GM12801 (cell line): Measurements from ENCODE around the gene LRRC70.

Source experiments
- TF ChIP-seq, protein P1 (sequence below): IDR thresholded peaks from one replicate; pipeline ENCODE4 v1.5.1; 2011; ENCODE audit warnings: control low read depth; ENCODE audit not compliant: insufficient read length; ENCODE audit errors: extremely low read depth

Gene LRRC70

DNA sequence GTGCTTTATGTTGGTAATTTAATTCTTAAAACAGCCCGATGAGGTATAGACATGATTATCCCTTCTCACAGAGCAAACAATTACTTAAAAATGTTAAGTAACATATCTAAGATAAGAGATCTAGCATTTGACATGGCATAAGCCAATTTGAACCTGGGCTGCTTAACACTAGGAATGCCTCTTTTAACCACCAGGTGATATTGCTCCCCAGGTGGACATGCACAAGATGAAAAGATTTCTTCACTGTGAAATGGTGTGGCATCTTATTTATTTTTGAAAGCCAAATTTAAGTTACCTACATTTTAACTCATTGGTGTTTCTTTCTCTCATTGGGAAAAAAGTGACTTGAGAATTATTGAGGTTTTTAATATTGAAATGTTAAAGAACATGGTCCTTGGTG lies 15.8 kb upstream of the LRRC70 start:
- TF ChIP-seq, protein P1, sequence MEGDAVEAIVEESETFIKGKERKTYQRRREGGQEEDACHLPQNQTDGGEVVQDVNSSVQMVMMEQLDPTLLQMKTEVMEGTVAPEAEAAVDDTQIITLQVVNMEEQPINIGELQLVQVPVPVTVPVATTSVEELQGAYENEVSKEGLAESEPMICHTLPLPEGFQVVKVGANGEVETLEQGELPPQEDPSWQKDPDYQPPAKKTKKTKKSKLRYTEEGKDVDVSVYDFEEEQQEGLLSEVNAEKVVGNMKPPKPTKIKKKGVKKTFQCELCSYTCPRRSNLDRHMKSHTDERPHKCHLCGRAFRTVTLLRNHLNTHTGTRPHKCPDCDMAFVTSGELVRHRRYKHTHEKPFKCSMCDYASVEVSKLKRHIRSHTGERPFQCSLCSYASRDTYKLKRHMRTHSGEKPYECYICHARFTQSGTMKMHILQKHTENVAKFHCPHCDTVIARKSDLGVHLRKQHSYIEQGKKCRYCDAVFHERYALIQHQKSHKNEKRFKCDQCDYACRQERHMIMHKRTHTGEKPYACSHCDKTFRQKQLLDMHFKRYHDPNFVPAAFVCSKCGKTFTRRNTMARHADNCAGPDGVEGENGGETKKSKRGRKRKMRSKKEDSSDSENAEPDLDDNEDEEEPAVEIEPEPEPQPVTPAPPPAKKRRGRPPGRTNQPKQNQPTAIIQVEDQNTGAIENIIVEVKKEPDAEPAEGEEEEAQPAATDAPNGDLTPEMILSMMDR: no peak

DNA sequence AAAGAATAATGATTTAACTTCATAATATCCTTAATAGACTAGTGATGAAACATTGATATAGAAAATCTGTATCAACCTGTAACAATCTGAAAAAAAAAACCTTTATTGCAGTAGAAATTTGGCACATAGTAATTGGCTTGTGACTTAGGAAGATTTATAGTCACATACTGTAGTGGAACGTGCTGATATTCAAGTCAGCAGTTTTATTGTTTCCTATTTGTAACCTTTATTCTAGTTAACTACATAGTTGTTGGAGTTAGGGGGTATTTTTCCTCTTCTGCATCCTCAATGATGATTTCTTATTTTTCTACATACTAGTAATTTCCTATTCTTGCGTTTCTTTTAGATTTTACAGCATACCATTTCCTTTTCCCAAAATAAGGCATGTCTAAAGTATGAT lies 14.5 kb upstream of the LRRC70 start:
- TF ChIP-seq, protein P1: no peak

DNA sequence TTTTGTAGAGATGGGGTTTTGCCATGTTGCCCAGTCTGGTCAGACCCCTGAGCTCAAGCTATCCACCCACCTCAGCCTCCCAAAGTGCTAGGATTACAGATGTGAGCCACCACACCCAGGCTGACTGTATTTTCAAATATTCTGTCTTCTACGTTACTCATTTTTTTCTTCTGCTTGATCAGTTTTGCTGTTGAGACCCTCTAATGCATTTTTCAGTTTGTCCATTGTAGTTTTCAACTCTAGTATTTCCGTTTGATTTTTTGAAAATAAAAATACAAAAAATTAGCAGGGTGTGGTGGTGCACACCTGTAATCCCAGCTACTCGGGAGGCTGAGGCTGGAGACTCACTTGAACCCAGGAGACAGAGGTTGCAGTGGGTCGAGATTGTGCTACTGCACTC lies 10.5 kb upstream of the LRRC70 start:
- TF ChIP-seq, protein P1: no peak

DNA sequence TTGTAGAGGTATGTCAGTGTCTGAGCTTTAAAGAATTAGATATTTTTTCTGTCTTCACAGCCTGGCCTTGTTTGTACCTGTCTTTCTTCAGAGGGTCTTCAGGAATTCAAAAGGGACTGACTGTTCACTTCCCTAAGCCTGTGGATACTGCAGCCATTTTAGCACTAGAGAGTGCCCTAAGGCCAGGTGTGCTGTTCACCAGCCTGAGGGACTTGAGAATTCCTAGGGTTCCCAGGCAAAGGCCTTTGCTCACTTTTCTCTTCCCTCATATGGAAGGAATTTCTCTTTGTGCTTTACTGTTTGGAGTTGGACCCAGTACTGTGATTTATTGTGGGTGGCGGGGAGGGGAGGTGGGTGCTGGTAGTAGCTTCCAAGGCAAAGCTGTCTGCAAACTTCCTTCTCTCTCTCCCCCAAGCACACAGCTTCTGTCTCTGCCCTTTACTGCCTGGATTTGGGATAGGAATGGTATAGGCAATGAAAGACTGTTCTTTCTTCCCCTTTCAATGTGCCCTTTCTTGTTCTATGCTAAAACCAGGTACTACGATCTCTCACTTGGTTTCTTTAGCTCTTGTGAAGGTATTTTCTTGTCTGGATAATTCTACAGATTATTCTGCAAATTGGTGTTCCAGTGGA lies 9.7 kb upstream of the LRRC70 start:
- TF ChIP-seq, protein P1: no peak

DNA sequence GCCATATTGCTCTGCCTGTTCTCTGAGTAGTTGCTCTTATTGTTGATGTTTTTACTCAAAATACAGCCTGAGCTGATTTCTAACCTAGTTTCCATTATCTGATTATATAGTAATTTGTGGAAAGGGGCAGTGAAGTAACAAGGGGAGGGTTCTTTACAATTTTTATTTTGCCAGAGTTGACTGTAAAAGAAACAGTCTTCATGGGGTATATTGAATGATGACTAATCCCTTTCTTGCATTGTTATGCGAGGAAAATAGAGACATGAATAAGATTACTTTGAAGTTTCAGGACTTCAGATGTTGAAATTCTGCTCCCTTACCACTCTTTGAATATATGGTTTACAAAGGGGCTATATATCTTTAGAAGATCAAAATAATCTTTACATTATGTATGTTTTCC lies 9.1 kb upstream of the LRRC70 start:
- TF ChIP-seq, protein P1: no peak

DNA sequence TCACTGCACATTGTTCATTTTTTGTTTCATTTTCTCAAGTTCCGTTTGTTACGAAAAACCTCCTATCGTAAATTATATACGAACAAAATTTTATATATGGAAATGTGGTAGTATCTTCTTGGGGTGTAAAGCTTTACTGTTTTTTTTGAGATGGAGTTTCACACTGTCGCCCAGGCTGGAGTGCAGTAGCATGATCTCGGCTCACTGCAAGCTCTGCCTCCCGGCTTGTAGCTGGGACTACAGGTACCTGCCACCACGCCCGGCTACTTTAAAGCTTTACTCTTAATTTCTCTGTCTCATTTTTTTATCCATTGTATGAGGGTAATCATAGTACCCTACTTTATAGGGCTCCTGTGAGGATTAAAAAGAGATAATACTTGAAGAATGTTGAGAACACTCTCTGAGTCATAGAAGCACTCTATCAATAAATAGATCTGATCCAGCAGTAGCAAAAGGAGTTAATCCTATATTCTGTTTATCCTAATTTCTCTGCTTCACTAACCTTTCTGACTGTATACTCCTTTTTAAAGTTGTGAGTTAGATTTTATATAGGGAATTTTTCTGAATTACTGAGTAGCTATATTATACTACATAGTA lies 5.6 kb upstream of the LRRC70 start:
- TF ChIP-seq, protein P1: no peak

DNA sequence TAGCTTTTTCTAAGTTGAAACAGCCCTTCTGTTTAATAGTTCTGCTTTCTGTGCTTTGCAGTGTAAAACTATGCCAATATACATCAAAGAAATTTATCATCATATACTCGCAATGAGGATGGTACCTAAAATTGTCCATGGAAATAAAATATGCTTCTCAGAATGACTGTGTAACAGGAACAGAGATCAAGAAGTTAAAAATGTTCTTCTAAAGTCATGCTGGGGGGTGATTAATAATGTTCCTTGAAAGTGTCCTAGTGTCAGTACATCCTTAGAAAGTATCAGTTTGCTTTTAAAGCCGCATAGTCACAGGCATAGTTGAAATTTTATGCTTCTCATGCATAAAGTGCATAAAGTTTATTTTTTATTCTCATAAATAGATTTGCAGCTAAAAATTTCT lies 4.0 kb upstream of the LRRC70 start:
- TF ChIP-seq, protein P1: no peak
